ENCODE results near the gene NPLOC4. TPM values are rescaled to one million over a fixed set of nuclear protein-coding genes. Genes with fewer than 3 reads are reported as not detected.
A peak's percentile ranks its signal among the peaks of the same experiment; 100 is the strongest.

The NPLOC4 gene
- total and polyA plus RNA-seq, 9 of the 15 experiments (the other 6 are each of a cell fraction or from before 2014, with no cell fraction given): 1.5 to 116 (median 64.5) TPM

- Histone ChIP-seq H3K4me2 (ENCODE audit: insufficient read depth, low read length) (no peak overlapping the region), H3K27me3 (ENCODE audit: control insufficient read depth in 2 of 2, insufficient read depth in 2 of 2, low read length in 2 of 2) (no peaks in the 10 kb centered on the region)
Measured at GRCh38 chr17:81659038-81659437, 22.1 kb upstream of the NPLOC4 start.

More at GRCh38 chr17:81659038-81659437, 22.1 kb upstream of the NPLOC4 start:
- H3K79me2 ChIP-seq (ENCODE audit: control insufficient read depth, insufficient read depth, low read length): peaks cover 1% of the 10 kb centered on the region; the same call in 1 of the 3 replicates
- H4K20me1 ChIP-seq (replicated peaks; ENCODE audit: control insufficient read depth, insufficient read depth, low read length): no peaks in the 10 kb centered on the region
- FAIRE-seq (no peak), DNase-seq (ENCODE audit: extremely low read depth in 1 of 4, low spot score in 3 of 4) (no peak), ATAC-seq (no peak)
- H3K27ac ChIP-seq (ENCODE audit: extremely low read depth, low read depth, low read length): no peak overlapping the region
- 50% methylated on average over 4 of the region's 5 CpGs for WGBS (ENCODE audit: insufficient coverage, low coverage, missing lambda C conversion rate)
- CTCF ChIA-PET (ENCODE audit: low intra/inter-chr PET ratio): no interaction called here
- peaks cover 15 to 33% of the 10 kb centered on the region in 2 experiments; a peak in 4 of 5 replicates for H3K4me1 ChIP-seq (replicated peaks in 1 of 2; ENCODE audit: control insufficient read depth in 2 of 2, insufficient read depth in 2 of 2, low read length in 2 of 2)
- no peak overlapping the region for H3K9ac ChIP-seq (ENCODE audit: insufficient read depth in 1 of 2, low read depth in 2 of 2, low read length in 2 of 2)
- POLR2A ChIA-PET: no interaction called here
- no peak overlapping the region for H3K4me3 ChIP-seq
- no TSS peak for BruUV-seq (replicated peaks)
- H3K9me1 ChIP-seq (ENCODE audit: control insufficient read depth, insufficient read depth, low read length): no peaks in the 10 kb centered on the region
- TF ChIP-seq SPI1 (IDR thresholded peaks at IDR 0.05; ENCODE audit: borderline replicate concordance, low read depth, low read length) (peak; percentile 30; the same call in 1 of the 2 replicates), ZNF384 (IDR thresholded peaks at IDR 0.05; ENCODE audit: low read depth, low read length) (peak; percentile 43; the same call in 1 of the 2 replicates), SMARCE1 (IDR thresholded peaks at IDR 0.05) (no peak)
- TF ChIP-seq, protein P1, sequence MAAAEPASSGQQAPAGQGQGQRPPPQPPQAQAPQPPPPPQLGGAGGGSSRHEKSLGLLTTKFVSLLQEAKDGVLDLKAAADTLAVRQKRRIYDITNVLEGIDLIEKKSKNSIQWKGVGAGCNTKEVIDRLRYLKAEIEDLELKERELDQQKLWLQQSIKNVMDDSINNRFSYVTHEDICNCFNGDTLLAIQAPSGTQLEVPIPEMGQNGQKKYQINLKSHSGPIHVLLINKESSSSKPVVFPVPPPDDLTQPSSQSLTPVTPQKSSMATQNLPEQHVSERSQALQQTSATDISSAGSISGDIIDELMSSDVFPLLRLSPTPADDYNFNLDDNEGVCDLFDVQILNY (CRISPR knock-in tag; IDR thresholded peaks at IDR 0.05): no peak
- TF ChIP-seq, protein P2, sequence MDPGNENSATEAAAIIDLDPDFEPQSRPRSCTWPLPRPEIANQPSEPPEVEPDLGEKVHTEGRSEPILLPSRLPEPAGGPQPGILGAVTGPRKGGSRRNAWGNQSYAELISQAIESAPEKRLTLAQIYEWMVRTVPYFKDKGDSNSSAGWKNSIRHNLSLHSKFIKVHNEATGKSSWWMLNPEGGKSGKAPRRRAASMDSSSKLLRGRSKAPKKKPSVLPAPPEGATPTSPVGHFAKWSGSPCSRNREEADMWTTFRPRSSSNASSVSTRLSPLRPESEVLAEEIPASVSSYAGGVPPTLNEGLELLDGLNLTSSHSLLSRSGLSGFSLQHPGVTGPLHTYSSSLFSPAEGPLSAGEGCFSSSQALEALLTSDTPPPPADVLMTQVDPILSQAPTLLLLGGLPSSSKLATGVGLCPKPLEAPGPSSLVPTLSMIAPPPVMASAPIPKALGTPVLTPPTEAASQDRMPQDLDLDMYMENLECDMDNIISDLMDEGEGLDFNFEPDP (CRISPR knock-in tag; IDR thresholded peaks at IDR 0.05): no peak
- TF ChIP-seq, protein P3, sequence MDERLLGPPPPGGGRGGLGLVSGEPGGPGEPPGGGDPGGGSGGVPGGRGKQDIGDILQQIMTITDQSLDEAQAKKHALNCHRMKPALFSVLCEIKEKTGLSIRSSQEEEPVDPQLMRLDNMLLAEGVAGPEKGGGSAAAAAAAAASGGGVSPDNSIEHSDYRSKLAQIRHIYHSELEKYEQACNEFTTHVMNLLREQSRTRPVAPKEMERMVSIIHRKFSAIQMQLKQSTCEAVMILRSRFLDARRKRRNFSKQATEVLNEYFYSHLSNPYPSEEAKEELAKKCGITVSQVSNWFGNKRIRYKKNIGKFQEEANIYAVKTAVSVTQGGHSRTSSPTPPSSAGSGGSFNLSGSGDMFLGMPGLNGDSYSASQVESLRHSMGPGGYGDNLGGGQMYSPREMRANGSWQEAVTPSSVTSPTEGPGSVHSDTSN (CRISPR knock-in tag; IDR thresholded peaks at IDR 0.05; ENCODE audit: low read depth): no peak
- TF ChIP-seq, protein P3 (tag; conservative IDR thresholded peaks at IDR 0.05; ENCODE audit: low read depth): no peak
- TF ChIP-seq, protein P4, sequence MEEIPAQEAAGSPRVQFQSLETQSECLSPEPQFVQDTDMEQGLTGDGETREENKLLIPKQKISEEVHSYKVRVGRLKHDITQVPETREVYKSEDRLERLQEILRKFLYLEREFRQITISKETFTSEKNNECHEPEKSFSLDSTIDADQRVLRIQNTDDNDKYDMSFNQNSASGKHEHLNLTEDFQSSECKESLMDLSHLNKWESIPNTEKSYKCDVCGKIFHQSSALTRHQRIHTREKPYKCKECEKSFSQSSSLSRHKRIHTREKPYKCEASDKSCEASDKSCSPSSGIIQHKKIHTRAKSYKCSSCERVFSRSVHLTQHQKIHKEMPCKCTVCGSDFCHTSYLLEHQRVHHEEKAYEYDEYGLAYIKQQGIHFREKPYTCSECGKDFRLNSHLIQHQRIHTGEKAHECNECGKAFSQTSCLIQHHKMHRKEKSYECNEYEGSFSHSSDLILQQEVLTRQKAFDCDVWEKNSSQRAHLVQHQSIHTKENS (CRISPR knock-in tag; IDR thresholded peaks at IDR 0.05): no peak
- peaks cover under 1% of the 10 kb centered on the region; the same call in 1 of the 3 replicates for H3K36me3 ChIP-seq (ENCODE audit: control insufficient read depth, insufficient read depth, low read length)
- in situ Hi-C loops (cut with MboI): no loop called here
- no peak overlapping the region for H2AFZ ChIP-seq (ENCODE audit: low read depth, low read length)
- intact Hi-C loops (cut with micrococcal nuclease): no loop called here
- no peaks in the 10 kb centered on the region for H3K9me3 ChIP-seq (replicated peaks; ENCODE audit: control insufficient read depth, insufficient read depth, low read depth, low read length)

All from K562 (cell line).